ENCODE data around the gene HS3ST5. TPM values are rescaled to one million over a fixed set of nuclear protein-coding genes. Genes with fewer than 3 reads are reported as not detected.

HS3ST5 gene
- polyA plus RNA-seq, 3 donors: not detected

DNA sequence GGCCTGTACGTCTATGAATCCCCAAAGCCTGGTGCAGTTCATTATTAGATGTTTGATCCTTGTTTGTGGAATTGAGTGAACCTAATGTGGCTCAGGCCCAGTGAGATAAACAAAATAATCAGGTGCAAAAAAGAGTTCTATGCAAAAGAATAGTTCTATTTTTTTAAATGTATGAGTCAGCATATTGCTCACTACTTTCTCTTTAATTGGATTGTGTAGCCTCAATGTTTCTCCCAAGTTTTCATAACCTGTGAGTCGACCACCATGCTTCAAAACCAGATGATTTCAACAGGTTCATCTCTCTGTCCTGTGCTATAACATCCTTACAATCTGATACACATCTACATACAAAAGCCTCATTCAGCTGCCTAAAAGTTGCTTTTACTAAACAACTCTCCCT lies 255.3 kb downstream of the HS3ST5 start:
- Histone ChIP-seq H3K4me1 (ENCODE audit: control insufficient read depth in 1 of 2, insufficient read depth in 2 of 2, low read length in 2 of 2) (no peaks in the 10 kb centered on the region), H3K27ac (ENCODE audit: low read depth in 1 of 2, low read length in 2 of 2) (no peak overlapping the region), H3K4me2 (replicated peaks; ENCODE audit: extremely low read depth, low read length, poor library complexity, severe bottlenecking) (no peak overlapping the region), H3K4me3 (replicated peaks in 1 of 3; ENCODE audit: low read depth in 2 of 3, low read length in 3 of 3) (no peak overlapping the region), H3K27me3 (ENCODE audit: control insufficient read depth in 2 of 2, insufficient read depth in 2 of 2, low read length in 2 of 2) (no peaks in the 10 kb centered on the region), H3K36me3 (replicated peaks in 1 of 2; ENCODE audit: control insufficient read depth in 1 of 2, insufficient read depth in 2 of 2, low read length in 2 of 2) (no peaks in the 10 kb centered on the region), H2AFZ (ENCODE audit: insufficient read depth, low read depth, low read length, poor library complexity, severe bottlenecking) (no peak overlapping the region), H3K9me3 (replicated peaks in 1 of 2; ENCODE audit: control insufficient read depth in 1 of 2, insufficient read depth in 1 of 2, low read length in 2 of 2) (no peaks in the 10 kb centered on the region), H4K20me1 (ENCODE audit: insufficient read depth, low read length) (no peaks in the 10 kb centered on the region), H3K9ac (ENCODE audit: insufficient read depth, low read length, poor library complexity, severe bottlenecking) (no peak overlapping the region), H3K79me2 (ENCODE audit: insufficient read depth, low read length) (no peaks in the 10 kb centered on the region)
- WGBS (ENCODE audit: insufficient coverage): 78% methylated on average over 2 of the region's 2 CpGs
- H3K4me1 Mint-ChIP-seq: no peaks in the 10 kb centered on the region
- TF ChIP-seq, protein P1, sequence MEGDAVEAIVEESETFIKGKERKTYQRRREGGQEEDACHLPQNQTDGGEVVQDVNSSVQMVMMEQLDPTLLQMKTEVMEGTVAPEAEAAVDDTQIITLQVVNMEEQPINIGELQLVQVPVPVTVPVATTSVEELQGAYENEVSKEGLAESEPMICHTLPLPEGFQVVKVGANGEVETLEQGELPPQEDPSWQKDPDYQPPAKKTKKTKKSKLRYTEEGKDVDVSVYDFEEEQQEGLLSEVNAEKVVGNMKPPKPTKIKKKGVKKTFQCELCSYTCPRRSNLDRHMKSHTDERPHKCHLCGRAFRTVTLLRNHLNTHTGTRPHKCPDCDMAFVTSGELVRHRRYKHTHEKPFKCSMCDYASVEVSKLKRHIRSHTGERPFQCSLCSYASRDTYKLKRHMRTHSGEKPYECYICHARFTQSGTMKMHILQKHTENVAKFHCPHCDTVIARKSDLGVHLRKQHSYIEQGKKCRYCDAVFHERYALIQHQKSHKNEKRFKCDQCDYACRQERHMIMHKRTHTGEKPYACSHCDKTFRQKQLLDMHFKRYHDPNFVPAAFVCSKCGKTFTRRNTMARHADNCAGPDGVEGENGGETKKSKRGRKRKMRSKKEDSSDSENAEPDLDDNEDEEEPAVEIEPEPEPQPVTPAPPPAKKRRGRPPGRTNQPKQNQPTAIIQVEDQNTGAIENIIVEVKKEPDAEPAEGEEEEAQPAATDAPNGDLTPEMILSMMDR (IDR thresholded peaks at IDR 0.05): no peak
- peaks cover 0 to 3% (median 0%) of the 10 kb centered on the region in 7 donors for H3K9me3 Mint-ChIP-seq
- no peak overlapping the region for H3K4me3 Mint-ChIP-seq
- no peaks in the 10 kb centered on the region for H3K36me3 Mint-ChIP-seq
- DNase-seq: no peak
- intact Hi-C loops (cut with micrococcal nuclease): no loop called here
- H3K27ac Mint-ChIP-seq: no peak overlapping the region
- H3K27me3 Mint-ChIP-seq (ENCODE audit: low read depth in 3 of 3): peaks cover 2 to 7% (median 2%) of the 10 kb centered on the region in 3 donors

DNA sequence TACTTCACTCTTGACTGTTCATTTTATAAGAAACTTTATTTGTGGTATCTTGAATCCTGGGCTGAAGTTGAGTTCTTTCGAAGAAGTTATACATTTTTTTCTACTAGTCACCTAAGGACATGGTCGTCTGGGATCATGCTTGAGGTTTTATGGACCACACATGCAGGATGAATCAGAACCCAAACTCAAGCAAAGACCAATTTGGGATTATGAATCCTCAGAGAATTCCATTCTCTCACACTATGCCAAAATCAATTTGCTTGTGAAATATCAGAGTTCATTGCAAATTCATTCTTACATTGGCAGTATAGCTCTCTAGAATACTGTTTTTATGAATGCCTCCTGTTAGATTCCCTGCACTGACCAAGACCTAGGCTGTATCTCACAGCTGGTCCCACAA lies 257.6 kb downstream of the HS3ST5 start:
- Histone ChIP-seq H3K27ac (ENCODE audit: low read depth in 1 of 2, low read length in 2 of 2) (no peak overlapping the region), H3K36me3 (replicated peaks in 1 of 2; ENCODE audit: control insufficient read depth in 1 of 2, insufficient read depth in 2 of 2, low read length in 2 of 2) (no peaks in the 10 kb centered on the region), H3K9ac (ENCODE audit: insufficient read depth, low read length, poor library complexity, severe bottlenecking) (no peak overlapping the region), H4K20me1 (ENCODE audit: insufficient read depth, low read length) (no peaks in the 10 kb centered on the region), H3K4me1 (ENCODE audit: control insufficient read depth in 1 of 2, insufficient read depth in 2 of 2, low read length in 2 of 2) (no peaks in the 10 kb centered on the region), H3K4me3 (replicated peaks in 1 of 3; ENCODE audit: low read depth in 2 of 3, low read length in 3 of 3) (no peak overlapping the region), H3K9me3 (replicated peaks in 1 of 2; ENCODE audit: control insufficient read depth in 1 of 2, insufficient read depth in 1 of 2, low read length in 2 of 2) (no peaks in the 10 kb centered on the region), H3K79me2 (ENCODE audit: insufficient read depth, low read length) (no peaks in the 10 kb centered on the region), H3K27me3 (ENCODE audit: control insufficient read depth in 2 of 2, insufficient read depth in 2 of 2, low read length in 2 of 2) (no peaks in the 10 kb centered on the region), H3K4me2 (replicated peaks; ENCODE audit: extremely low read depth, low read length, poor library complexity, severe bottlenecking) (no peak overlapping the region), H2AFZ (ENCODE audit: insufficient read depth, low read depth, low read length, poor library complexity, severe bottlenecking) (no peak overlapping the region)
- intact Hi-C loops (cut with micrococcal nuclease): no loop called here
- no peak overlapping the region for H3K4me3 Mint-ChIP-seq
- TF ChIP-seq, protein P1 (IDR thresholded peaks at IDR 0.05): no peak
- peaks cover 0 to 3% (median 0%) of the 10 kb centered on the region in 7 donors for H3K9me3 Mint-ChIP-seq
- no peaks in the 10 kb centered on the region for H3K36me3 Mint-ChIP-seq
- H3K4me1 Mint-ChIP-seq: no peaks in the 10 kb centered on the region
- H3K27me3 Mint-ChIP-seq (ENCODE audit: low read depth in 3 of 3): peaks cover 0 to 5% (median 2%) of the 10 kb centered on the region in 3 donors
- no peak overlapping the region for H3K27ac Mint-ChIP-seq
- no peak for DNase-seq
- WGBS (ENCODE audit: insufficient coverage): 63% methylated on average over 1 of the region's 2 CpGs
